Measurements from ENCODE around the gene CIZ1. TPM values are rescaled to one million over a fixed set of nuclear protein-coding genes. Genes with fewer than 3 reads are reported as not detected.
"Not testable (repeated sequence)": the region's sequence is repeated elsewhere in the genome, so short reads cannot be mapped to it uniquely, and the experiment has no call there.

CIZ1 gene, protein sequence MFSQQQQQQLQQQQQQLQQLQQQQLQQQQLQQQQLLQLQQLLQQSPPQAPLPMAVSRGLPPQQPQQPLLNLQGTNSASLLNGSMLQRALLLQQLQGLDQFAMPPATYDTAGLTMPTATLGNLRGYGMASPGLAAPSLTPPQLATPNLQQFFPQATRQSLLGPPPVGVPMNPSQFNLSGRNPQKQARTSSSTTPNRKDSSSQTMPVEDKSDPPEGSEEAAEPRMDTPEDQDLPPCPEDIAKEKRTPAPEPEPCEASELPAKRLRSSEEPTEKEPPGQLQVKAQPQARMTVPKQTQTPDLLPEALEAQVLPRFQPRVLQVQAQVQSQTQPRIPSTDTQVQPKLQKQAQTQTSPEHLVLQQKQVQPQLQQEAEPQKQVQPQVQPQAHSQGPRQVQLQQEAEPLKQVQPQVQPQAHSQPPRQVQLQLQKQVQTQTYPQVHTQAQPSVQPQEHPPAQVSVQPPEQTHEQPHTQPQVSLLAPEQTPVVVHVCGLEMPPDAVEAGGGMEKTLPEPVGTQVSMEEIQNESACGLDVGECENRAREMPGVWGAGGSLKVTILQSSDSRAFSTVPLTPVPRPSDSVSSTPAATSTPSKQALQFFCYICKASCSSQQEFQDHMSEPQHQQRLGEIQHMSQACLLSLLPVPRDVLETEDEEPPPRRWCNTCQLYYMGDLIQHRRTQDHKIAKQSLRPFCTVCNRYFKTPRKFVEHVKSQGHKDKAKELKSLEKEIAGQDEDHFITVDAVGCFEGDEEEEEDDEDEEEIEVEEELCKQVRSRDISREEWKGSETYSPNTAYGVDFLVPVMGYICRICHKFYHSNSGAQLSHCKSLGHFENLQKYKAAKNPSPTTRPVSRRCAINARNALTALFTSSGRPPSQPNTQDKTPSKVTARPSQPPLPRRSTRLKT
- total RNA-seq: 24.4 TPM

DNA sequence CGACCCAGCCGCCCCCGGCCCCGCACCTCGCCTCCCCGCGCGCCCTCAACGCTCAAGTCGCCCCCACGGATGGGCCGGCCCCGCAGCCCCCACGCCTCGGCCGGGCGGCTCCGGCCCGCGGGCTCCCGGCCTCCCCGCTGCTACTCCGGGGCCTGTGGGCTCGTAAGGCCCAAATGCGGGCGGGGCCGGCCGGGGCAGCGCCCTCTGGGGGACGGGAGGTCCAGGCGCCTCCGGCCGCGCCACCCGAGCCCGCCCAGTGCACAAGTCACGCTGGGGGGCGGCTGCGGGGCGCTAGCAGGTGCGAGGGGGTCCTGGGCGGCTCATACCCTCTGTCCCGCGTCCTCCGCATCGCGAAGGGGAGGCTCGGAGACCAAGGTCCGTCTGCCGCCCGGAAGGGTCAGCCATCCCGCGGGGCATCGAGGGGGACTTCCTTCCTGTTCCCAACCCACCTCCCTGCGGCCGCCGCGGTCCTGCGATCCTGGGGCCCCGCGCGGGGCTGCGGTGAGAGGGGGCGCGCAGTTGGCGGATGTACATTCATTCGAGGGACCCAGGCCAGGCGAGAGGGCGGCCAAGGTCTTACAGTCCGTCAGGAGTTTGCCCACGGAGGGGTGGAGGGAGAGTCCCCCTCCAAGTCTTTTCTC, at the start of gene CIZ1:
Gene CIZ1 (minus strand): TSS at position 167 of the 641 bp plus-strand sequence. CDS start 715 bp downstream, outside the sequence.
- DNase-seq: peak; percentile 23

DNA sequence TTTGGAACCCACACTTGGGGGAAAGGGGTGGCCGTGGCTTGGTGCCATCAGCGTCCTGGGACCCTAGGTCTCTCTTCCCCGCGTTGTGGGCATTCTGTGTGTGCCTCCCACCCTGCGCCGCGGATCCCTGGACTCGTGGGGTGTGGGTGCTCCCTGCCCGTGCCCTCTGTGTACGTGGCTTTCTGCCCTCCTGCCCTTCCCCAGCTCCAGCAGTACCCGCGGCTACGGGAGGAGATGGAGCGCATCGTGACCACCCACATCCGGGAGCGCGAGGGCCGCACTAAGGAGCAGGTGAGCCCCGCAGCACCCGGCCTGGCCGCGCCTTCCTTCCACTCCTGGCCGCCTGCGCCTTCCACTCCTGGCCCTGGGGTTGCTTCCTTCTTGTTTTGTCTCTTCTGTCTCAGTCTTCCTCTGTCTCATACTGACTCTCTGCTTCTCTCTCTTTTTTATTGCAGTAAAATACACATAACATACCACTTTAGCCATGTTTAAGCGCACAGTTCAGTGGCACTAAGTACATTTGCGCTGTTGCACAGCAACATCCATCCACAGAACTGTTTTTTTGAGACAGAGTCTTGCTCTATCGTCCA, 42.5 kb upstream of the CIZ1 start:
- no peak for DNase-seq

DNA sequence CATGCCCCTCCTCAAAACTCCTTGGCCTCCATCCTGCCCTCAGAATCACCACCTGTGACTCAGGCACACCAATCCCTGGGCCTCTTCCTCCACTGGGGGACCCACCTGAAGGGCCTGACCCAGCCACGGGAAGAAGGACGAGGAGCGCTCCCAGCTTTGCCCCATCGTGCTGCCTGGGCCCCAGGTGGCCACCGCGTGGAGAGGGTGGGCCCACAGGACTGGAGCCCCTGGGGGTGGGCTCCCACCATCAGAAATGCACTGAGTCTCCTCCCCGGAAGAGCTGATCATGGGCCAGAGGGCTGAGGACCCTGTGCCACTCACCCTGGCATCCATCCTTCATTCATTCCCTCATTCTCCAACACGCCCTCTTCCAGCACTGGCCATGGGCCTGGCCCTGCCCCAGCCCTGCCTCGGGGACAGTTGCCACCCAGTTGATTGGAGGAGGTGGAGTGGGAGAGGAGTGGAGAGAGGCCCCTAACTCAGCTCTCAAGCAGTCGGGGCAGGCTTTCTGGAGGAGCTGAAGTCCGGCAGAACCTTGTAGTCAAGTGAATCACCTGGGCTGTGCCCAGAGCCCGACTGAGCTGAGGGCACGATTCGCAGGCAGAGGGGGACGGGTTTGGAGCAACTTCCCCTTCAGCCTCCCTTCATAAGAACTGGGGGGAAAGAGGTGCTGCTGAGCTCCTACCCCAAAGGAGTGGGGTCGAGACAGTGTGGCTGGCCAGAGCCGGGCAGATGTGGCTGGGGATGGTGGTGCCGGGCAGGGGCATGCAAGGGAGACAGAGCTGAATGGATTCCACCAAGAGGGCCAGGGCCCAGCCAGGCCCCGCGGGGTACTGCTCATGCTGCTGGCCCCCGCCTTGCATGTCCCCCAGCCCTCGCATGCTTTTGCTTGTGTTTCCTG, 41.4 kb upstream of the CIZ1 start:
- no peak for DNase-seq

DNA sequence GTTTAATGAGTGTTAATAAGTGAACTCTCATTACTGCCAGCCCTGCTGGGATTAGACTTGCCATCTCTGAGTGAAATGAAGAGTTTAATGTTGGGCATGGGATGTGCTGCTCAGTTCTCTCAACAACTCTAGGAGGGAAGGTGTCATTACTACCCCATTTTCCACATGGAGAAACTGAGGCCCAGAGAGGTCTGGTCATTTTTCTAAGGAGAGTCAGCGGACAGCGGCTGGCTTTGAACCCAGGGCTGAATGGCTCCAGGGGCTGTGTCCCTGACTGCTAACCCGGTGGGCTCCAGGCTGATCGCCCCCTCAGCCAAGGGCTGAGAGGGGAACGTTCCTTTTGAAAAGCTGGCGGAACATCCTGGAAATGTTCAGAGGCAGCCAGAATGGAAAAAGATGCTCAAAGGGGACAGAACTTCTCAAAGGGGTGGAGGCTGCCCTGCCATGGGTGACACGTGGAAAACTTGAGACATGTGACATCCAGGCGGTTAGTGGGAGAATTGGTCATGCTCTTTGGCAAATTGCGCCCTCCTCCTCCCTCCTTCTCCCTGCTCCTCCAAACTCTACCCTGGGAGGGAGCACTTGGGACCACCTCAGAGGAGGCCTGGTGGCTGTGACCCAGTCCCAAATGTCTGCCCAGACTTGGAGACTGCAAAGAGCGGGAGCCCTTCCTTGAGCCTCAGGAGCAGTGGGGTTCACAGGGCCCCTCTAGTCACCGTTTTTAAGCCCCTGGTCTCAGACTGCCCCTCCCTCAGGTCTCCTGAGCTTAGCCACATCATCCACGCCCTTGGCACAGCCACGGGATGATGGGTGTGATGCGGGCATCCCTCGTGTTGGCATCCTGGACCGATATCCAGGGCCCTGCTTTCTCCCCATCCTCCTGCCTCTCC, 40.5 kb upstream of the CIZ1 start:
- DNase-seq: peak; percentile 56

DNA sequence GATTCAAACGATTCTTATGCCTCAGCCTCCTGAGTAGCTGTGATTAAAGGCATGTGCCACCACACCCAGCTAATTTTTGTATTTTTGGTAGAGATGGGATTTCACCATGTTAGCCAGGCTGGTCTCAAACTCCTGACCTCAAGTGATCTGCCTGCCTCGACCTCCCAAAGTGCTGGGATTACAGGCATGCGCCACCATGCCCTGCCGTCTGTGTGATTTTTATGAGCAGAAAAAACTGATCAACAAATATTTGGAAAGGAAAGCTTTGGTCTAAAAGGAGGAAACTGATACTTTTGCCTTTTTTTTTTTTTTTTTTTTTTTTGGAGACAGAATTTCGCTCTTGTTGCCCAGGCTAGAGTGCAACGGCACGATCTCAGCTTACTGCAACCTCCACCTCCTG, 39.5 kb upstream of the CIZ1 start:
- not testable (repeated sequence) for DNase-seq

DNA sequence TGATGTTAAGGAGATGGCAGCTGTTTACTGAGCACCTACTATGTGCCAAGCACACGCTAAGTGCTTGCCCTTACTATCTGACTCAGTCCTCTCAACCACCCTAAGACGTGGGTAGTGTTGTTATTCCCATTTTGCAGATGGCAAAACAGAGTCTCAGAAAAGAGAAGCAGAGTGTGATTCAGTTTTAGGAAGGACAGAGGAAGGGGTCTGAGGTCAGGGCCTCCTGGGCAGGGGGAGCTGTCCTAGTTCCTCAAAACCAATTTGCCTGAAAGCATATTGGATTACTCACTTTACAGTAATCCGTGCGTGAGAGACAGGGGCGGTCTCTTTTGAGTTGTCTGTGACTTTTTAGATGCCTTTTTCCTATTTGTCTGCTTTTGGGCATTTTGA, 35.0 kb upstream of the CIZ1 start:
- no peak for DNase-seq

DNA sequence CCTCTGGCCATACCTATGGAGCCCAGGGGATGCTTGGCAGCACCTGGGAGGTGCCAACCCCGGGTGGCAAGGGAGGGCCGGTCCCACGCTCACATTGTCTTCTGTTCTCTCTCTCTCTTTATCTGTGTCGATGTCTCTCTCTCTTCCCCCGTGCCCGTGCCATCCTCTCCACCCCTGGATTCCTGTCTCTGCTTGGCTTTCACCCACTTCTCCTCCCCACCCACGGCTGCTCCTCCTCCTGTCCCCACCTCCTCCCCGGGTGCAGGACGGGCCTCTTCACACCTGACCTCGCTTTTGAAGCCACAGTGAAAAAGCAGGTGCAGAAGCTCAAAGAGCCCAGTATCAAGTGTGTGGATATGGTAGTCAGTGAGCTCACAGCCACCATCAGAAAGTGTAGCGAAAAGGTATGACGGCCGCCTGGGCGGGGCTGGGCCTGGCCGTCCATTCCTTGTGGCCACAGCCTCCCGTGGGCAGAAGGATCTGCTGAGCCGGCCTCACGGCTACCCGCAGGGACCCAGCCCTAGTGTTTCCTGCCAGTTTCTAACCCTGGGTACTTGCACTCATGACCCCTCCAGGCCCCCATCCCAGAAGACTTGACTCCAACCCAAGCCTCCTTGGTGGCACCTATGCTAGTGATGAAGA, 34.5 kb upstream of the CIZ1 start:
- DNase-seq: no peak

DNA sequence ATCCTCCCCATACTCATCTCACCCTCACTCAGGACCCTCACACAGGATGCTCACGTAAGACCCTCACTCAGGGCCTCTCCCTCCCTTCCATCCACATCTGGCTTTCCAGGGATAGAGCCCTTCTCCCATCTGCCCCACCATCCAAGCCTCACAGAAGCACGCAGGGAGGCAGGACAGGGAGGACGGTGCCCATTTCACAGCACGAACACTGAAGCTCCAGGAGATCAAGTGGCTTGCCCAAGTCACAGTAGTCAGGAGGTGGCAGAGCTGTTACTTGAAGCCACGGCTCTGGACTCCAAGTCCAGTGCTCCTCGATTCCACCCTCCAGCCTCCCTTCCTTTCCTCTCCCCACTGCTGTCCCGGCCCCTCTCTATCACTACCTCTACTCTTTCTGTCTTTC, 33.5 kb upstream of the CIZ1 start:
- no peak for DNase-seq

DNA sequence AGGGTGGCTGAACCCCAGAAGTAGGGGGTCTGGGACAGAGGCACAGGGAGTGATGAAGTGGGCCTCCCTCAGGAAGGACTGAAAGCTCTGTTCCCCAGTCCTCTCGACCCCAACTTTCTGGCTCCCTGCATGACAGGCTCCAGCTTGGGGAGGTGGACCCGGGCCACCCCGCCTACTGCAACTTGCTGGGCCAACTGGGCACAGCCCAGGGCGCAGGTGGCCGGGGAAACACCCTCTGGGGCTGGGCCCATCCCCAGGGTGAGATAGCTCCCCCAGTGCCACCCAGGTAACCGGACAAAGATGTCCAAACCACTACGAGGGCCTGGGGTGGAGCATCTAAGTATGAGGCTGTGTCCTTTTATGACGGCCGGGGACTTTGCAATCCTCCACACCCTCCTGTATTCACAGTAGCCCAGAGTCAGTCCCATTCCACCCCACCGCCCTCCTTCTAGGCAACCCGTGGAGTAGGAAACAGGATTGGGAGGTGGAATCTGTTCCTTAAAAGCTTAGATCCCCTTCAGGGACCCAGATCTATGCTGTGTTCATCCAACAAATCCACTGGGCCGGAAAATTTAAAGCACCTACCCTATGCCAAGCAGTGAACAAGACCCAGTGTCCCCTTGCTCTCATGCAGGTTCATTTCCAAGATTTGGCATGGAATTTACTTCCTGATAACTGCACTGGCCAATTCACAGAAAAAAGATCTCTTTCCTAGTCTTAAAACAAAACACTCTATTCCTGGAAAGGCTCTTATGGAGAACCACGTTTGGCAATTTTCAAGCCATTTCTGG, 31.7 kb upstream of the CIZ1 start:
- no peak for DNase-seq

DNA sequence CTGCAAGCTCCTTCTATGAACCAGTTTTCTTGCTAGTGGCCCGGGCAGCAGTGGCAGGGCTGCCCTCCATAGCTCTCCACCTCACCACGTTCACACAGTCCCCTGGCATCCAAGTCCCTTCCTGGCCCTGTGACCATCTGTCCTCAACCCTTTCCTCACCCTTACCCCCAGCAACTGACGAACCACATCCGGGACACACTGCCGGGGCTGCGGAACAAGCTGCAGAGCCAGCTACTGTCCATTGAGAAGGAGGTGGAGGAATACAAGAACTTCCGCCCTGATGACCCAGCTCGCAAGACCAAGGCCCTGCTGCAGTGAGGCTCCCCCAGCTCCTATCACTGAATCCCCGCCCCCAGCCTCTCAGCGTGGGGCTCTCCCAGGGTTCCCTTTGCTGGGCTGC, 30.7 kb upstream of the CIZ1 start:
- no peak for DNase-seq

DNA sequence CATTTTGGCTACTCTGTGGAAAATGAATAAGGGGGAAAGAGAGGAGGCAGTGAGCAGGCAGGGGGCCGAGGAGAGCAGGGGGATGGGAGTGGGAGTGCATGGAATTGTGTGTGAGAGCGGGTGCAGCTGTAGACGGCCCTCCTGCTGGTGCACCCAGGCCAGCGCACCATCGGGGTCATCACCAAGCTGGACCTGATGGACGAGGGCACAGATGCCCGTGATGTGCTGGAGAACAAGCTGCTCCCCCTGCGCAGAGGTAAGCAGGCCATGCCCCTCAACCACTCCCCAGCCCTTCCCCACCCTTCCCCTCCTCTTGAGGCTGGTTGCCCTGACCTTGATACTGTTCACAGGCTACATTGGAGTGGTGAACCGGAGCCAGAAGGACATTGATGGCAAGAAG, 28.5 kb upstream of the CIZ1 start:
- DNase-seq: no peak

DNA sequence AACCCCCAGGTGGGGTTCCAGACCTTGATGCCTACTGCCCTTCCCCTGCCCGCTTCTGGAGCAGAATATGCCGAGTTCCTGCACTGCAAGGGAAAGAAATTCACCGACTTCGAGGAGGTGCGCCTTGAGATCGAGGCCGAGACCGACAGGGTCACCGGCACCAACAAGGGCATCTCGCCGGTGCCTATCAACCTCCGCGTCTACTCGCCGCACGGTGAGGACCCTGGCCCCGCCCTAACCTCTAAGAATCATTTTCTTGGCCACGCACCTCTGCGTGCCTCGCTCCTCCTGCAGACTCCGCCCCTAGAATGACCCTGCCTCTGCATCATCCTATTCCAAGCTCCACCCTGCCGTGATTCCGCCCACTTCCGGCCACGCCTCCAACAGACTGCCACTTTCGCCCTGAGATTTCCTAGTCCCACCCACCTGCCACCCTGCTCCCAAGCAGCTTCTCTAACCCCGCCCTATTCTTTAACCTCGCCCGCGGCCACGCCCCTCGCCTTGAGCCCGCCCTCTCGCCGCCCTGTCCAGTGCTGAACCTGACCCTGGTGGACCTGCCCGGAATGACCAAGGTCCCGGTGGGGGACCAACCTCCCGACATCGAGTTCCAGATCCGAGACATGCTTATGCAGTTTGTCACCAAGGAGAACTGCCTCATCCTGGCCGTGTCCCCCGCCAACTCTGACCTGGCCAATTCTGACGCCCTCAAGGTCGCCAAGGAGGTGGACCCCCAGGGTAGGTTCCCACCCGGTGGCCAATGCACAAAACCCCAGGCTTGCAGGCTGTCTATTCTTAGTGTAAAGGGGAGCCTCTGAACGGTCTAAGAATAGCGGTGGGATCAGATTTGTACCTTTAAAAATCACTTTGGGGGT, 27.4 kb upstream of the CIZ1 start:
- DNase-seq: peak; percentile 39

DNA sequence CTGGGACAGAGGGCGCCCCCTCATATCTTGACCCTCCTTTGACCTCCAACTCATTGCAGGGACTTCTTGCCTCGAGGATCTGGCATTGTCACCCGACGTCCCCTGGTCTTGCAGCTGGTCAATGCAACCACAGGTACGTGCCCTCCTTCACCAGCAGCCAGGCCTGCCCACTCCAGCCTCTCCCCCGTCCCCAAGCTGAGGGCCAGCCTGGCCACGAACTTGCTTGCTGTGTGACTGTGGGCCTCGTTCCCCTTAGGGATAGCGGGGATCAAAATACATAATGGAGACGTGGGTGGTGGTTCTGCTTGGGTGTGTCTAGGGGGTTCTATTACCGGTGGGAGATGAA, 26.8 kb upstream of the CIZ1 start:
- DNase-seq: no peak

DNA sequence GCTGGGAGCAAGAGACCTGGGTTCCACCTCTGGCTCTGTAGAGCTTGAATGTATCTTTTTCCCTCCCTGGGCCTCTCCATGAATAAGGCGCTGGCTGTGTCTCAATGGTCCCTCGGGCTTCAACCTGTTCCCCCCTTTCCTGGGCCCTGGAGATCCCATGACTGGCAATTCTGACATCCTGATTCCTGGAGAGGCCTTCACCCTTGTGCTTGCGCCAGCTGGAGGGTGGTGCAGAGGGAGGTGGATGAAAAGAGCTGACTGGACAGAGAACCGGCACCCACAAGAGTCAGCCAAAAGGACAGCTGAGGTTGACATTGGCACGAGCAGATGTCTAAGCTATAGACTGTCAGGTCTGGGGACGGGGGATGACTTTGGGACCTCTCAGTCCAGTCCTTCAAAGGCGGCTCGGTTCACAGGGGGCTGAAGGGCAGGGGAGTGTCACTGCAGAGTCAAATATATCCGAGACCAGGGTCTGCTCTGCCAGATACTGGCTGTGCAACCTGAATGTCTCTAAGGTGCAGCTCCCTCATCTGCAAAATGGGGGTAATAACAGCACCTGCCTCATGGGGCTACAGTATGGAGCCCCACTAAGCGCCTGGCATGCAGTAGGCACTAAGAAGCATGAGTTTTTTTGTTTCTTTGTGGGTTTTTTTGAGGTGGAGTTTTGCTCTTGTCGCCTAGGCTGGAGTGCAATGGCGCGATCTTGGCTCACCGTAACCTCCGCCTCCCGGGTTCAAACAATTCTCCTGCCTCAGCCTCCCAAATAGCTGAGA, 25.6 kb upstream of the CIZ1 start:
- no peak for DNase-seq

DNA sequence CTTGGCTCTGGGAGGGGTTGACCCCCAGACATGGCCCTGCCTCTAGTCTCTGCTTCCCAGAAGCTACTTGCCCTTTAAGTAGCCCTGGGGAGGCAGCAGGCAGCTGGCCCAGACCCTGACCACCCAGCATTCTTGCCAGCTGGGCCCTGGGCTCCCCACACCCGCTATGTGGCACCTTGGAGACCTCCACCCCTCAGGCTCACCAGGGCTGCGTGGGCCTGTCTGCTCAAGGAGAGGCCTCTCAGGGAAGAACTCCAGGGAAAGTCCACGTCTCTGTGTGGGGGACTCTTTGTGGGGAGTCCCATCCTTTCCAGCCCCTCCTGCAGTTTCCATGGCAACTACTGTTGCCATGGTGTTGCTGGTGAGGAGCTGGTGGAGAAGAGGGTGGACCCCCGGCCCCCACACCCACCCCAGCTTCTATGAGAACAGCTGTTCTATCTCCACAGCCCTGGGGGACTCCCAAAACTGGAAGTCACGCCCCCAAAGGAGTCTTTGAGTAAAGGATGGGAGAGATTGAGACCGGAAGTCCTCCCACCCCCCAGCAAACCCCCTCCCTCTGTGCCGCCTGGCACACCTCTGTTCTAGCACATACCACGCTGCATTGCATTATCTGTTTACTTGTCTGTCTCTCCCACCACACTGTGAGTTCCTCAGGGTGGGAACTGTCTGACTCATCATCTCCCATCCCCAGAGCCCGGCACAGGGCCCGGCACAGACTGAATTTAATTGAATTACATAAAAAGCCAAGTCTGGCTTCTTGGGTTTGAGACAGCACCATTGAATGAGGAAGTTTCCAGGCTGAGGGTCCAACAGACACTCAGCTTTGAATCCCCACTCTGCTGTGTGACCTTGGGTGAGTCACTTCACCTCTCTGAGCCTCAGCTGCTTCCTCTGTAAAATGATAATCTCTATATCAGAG, 24.4 kb upstream of the CIZ1 start:
- DNase-seq: no peak
